Gastroesophageal sphincter (tissue), 3 donors: ENCODE results near the gene GGN.

Experiments
- EP300 ChIP-seq: sonication (generic); formaldehyde crosslinking; IDR thresholded peaks from one replicate; pipeline ENCODE4 v1.6.1; 2017; ENCODE audit warnings: antibody characterized with exemption, mild to moderate bottlenecking
- POLR2A ChIP-seq, 2 donors: fragments of 450-650 bp; IDR thresholded peaks; one replicate each; pipeline ENCODE4 v1.6.1; 2017; ENCODE audit warnings: antibody characterized with exemption in 2 of 2, mild to moderate bottlenecking in 2 of 2, moderate library complexity in 1 of 2
- POLR2AphosphoS5 ChIP-seq: sonication (generic); formaldehyde crosslinking; IDR thresholded peaks from one replicate; pipeline ENCODE4 v1.6.1; 2017; ENCODE audit warnings: antibody characterized with exemption
- TF ChIP-seq, protein P1 (sequence below), 4 experiments: fragments of 200-600 bp in 2 of 4; fragments of 450-650 bp in 2 of 4; sonication (generic) in 1 of 4; IDR thresholded peaks; one replicate each; pipeline ENCODE4 v1.5.1; 2017 to 2019; ENCODE audit warnings: antibody characterized with exemption in 4 of 4, mild to moderate bottlenecking in 2 of 4, moderate library complexity in 2 of 4

DNA sequence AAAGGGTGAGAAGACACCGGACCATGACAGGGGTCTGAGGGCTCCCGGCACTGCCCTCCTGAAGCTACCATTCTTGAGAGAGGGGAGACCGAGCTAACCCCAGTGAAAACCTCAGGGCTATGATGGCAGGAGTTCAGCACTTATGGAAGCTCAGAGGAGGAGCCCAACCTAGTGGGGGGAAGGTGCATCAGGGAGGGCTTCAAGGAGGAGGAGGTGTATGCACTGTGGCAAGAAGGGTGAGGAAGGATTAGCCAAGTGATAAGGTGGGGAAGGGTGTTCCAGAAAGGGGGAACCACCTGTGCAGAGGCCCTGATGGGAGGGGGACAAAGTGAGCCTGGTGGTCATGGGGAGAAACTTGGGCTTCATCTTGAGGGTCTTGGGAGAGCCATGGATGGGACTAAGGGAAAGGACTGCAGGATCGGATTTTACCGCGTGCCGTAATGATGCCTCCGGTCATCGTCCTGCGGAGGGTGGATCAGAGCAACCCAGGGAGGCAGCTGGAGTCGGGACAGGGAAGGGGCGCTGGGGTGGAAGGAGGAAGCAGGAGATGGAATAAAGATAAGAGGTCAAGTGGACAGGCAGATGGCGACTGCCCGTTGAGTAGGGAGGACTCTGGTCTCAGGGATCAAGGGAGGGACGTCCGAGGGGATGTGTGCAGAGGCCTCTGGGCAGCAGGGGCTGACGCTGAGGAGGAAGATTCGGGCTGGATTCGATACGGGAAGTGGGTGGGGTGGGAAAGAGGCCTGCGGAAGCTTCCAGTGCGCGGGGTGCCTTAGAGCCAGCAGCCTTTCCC, 26.8 kb downstream of the GGN start:
- TF ChIP-seq, protein P1, sequence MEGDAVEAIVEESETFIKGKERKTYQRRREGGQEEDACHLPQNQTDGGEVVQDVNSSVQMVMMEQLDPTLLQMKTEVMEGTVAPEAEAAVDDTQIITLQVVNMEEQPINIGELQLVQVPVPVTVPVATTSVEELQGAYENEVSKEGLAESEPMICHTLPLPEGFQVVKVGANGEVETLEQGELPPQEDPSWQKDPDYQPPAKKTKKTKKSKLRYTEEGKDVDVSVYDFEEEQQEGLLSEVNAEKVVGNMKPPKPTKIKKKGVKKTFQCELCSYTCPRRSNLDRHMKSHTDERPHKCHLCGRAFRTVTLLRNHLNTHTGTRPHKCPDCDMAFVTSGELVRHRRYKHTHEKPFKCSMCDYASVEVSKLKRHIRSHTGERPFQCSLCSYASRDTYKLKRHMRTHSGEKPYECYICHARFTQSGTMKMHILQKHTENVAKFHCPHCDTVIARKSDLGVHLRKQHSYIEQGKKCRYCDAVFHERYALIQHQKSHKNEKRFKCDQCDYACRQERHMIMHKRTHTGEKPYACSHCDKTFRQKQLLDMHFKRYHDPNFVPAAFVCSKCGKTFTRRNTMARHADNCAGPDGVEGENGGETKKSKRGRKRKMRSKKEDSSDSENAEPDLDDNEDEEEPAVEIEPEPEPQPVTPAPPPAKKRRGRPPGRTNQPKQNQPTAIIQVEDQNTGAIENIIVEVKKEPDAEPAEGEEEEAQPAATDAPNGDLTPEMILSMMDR (IDR thresholded peaks at IDR 0.05), result no peak
- TF ChIP-seq POLR2AphosphoS5 (no peak), POLR2A (IDR thresholded peaks at IDR 0.05) (no peak), EP300 (no peak)
